H9 (cell line): ENCODE measurements around the gene MMRN2. TPM values are rescaled to one million over a fixed set of nuclear protein-coding genes. Genes with fewer than 3 reads are reported as not detected.

Source experiments
- DNase-seq: peaks from one replicate; pipeline ENCODE4 v3.0.0-alpha.2; 2017
- H2AFZ ChIP-seq: one replicate; pipeline ENCODE4 v1.6.1; 2013; ENCODE audit warnings: mild to moderate bottlenecking, low read length, control low read depth, moderate library complexity
- H2AK5ac ChIP-seq: 2 replicates; pipeline ENCODE4 v1.6.1; 2013; ENCODE audit warnings: low read length, control low read depth, mixed read lengths; ENCODE audit not compliant: insufficient read length
- H2BK120ac ChIP-seq: one replicate; pipeline ENCODE4 v1.6.1; 2013; ENCODE audit warnings: low read depth, mild to moderate bottlenecking, low read length, control low read depth, inconsistent platforms; ENCODE audit not compliant: poor library complexity, severe bottlenecking
- H2BK12ac ChIP-seq: 2 replicates; pipeline ENCODE4 v1.6.1; 2013; ENCODE audit warnings: low read length, control low read depth, mixed read lengths, low read depth; ENCODE audit not compliant: insufficient read length
- H2BK15ac ChIP-seq: 2 replicates; pipeline ENCODE4 v1.6.1; 2013; ENCODE audit warnings: low read depth, low read length, control low read depth
- H2BK20ac ChIP-seq: one replicate; pipeline ENCODE4 v1.6.1; 2013; ENCODE audit warnings: low read depth, mild to moderate bottlenecking, low read length, control low read depth, inconsistent platforms; ENCODE audit not compliant: poor library complexity, severe bottlenecking
- H2BK5ac ChIP-seq: 2 replicates; pipeline ENCODE4 v1.6.1; 2013; ENCODE audit warnings: low read length, control low read depth, mixed read lengths; ENCODE audit not compliant: insufficient read length
- H3K14ac ChIP-seq: 2 replicates; pipeline ENCODE4 v1.6.1; 2013; ENCODE audit warnings: low read length, control low read depth; ENCODE audit not compliant: insufficient read depth
- H3K18ac ChIP-seq: 2 replicates; pipeline ENCODE4 v1.6.1; 2013; ENCODE audit warnings: low read depth, mild to moderate bottlenecking, mixed read lengths, low read length, control low read depth; ENCODE audit not compliant: insufficient read length
- H3K23ac ChIP-seq: 2 replicates; pipeline ENCODE4 v1.6.1; 2013; ENCODE audit warnings: low read length, control low read depth, mixed read lengths, low read depth; ENCODE audit not compliant: insufficient read length
- H3K23me2 ChIP-seq: 2 replicates; pipeline ENCODE4 v1.6.1; 2013; ENCODE audit warnings: low read depth, mild to moderate bottlenecking, mixed read lengths, low read length, control low read depth; ENCODE audit not compliant: insufficient read length, poor library complexity, severe bottlenecking
- H3K27ac ChIP-seq: 2 replicates; pipeline ENCODE4 v1.5.1; 2013; ENCODE audit warnings: low read length, control low read depth, mixed read lengths, low read depth; ENCODE audit not compliant: insufficient read length
- H3K27me3 ChIP-seq: 2 replicates; pipeline ENCODE4 v1.6.1; 2013; ENCODE audit warnings: low read length, control low read depth, inconsistent platforms; ENCODE audit not compliant: insufficient read depth
- H3K4ac ChIP-seq: 2 replicates; pipeline ENCODE4 v1.6.1; 2013; ENCODE audit warnings: low read depth, mild to moderate bottlenecking, control low read depth, inconsistent platforms, low read length, moderate library complexity
- H3K4me1 ChIP-seq: 2 replicates; pipeline ENCODE4 v1.6.1; 2013; ENCODE audit warnings: low read length, control low read depth, inconsistent platforms; ENCODE audit not compliant: insufficient read depth
- H3K4me2 ChIP-seq: 2 replicates; pipeline ENCODE4 v1.6.1; 2013; ENCODE audit warnings: low read length, control low read depth, mixed read lengths; ENCODE audit not compliant: insufficient read length, insufficient read depth
- H3K56ac ChIP-seq: 2 replicates; pipeline ENCODE4 v1.6.1; 2013; ENCODE audit warnings: low read depth, mild to moderate bottlenecking, mixed read lengths, low read length, control low read depth; ENCODE audit not compliant: insufficient read length
- H3K79me1 ChIP-seq: 2 replicates; pipeline ENCODE4 v1.6.1; 2013; ENCODE audit warnings: low read depth, mild to moderate bottlenecking, moderate library complexity, low read length, control low read depth, inconsistent platforms; ENCODE audit not compliant: insufficient read depth, poor library complexity, severe bottlenecking
- H3K79me2 ChIP-seq: 2 replicates; pipeline ENCODE4 v1.6.1; 2013; ENCODE audit warnings: low read length, control low read depth, inconsistent platforms; ENCODE audit not compliant: insufficient read depth
- H3K9ac ChIP-seq: 2 replicates; pipeline ENCODE4 v1.6.1; 2013; ENCODE audit warnings: low read length, control low read depth, mixed read lengths; ENCODE audit not compliant: insufficient read length; ENCODE audit errors: extremely low read depth
- H3K9me3 ChIP-seq: one replicate; pipeline ENCODE4 v1.6.1; 2013; ENCODE audit warnings: low read depth, low read length, inconsistent platforms; ENCODE audit not compliant: control insufficient read depth
- H3T11ph ChIP-seq: one replicate; pipeline ENCODE4 v1.6.1; 2013; ENCODE audit warnings: mild to moderate bottlenecking, low read length, control low read depth, inconsistent platforms
- H4K20me1 ChIP-seq: one replicate; pipeline ENCODE4 v1.6.1; 2013; ENCODE audit not compliant: control insufficient read depth, insufficient read length, insufficient read depth
- H4K5ac ChIP-seq: 2 replicates; pipeline ENCODE4 v1.6.1; 2013; ENCODE audit warnings: low read depth, mild to moderate bottlenecking, mixed read lengths, low read length, control low read depth; ENCODE audit not compliant: insufficient read length
- H4K8ac ChIP-seq: replicated peaks from 2 replicates; pipeline ENCODE4 v1.6.1; 2013; ENCODE audit warnings: low read length, control low read depth, mixed read lengths, low read depth; ENCODE audit not compliant: insufficient read length
- H4K91ac ChIP-seq: 2 replicates; pipeline ENCODE4 v1.6.1; 2013; ENCODE audit warnings: low read depth, mild to moderate bottlenecking, moderate library complexity, mixed read lengths, low read length, control low read depth; ENCODE audit not compliant: insufficient read length
- H3K27ac Mint-ChIP-seq, 3 experiments: 2 replicates in 2 of 3; 3 replicates in 1 of 3; pipeline ENCODE4 v1.8.0; 2020 to 2021; ENCODE audit warnings: mixed read lengths in 3 of 3, mild to moderate bottlenecking in 1 of 3, moderate library complexity in 1 of 3
- H3K27me3 Mint-ChIP-seq: 2 replicates; pipeline ENCODE4 v1.8.0; 2021; ENCODE audit warnings: low read depth, mild to moderate bottlenecking, moderate library complexity, mixed read lengths
- H3K36me3 Mint-ChIP-seq, 3 experiments: 2 replicates in 2 of 3; 3 replicates in 1 of 3; pipeline ENCODE4 v1.8.0; 2020 to 2021; ENCODE audit warnings: low read depth in 3 of 3, mixed read lengths in 3 of 3; ENCODE audit not compliant: insufficient read depth in 1 of 3
- H3K4me1 Mint-ChIP-seq, 2 experiments: 2 replicates each; pipeline ENCODE4 v1.8.0; 2020; ENCODE audit warnings: mixed read lengths in 2 of 2
- H3K4me3 Mint-ChIP-seq, 2 experiments: 2 replicates in 1 of 2; 3 replicates in 1 of 2; pipeline ENCODE4 v1.8.0; 2020 to 2021; ENCODE audit warnings: mild to moderate bottlenecking in 2 of 2, mixed read lengths in 2 of 2, moderate library complexity in 1 of 2
- H3K9me3 Mint-ChIP-seq, 2 experiments: 2 replicates in 1 of 2; 3 replicates in 1 of 2; pipeline ENCODE4 v1.8.0; 2020; ENCODE audit warnings: mild to moderate bottlenecking in 2 of 2, mixed read lengths in 2 of 2, moderate library complexity in 1 of 2
- WGBS: extraction: QIAGEN DNeasy Blood & Tissue Kit; methylation state at CpG from one replicate; pipeline ENCODE4 v1.1.7; 2013; ENCODE audit warnings: missing lambda C conversion rate, low lambda C conversion rate, mixed read lengths; ENCODE audit not compliant: insufficient read length; ENCODE audit errors: extremely low coverage; 5-methylcytosine and 5-hydroxymethylcytosine counted together
- total RNA-seq: library from RNA; stranded (reverse); gene quantifications from 2 replicates; pipeline ENCODE4 v1.2.1, GENCODE V29; 2021
- TF ChIP-seq, protein P1 (sequence below): fragments of 200-600 bp; sonication (generic); conservative IDR thresholded peaks from 3 replicates; pipeline ENCODE4 v1.8.0; 2021; ENCODE audit warnings: antibody characterized with exemption, mild to moderate bottlenecking

The MMRN2 gene
- total RNA-seq, 1 experiment from 2014 or later = 1.0 TPM

DNA sequence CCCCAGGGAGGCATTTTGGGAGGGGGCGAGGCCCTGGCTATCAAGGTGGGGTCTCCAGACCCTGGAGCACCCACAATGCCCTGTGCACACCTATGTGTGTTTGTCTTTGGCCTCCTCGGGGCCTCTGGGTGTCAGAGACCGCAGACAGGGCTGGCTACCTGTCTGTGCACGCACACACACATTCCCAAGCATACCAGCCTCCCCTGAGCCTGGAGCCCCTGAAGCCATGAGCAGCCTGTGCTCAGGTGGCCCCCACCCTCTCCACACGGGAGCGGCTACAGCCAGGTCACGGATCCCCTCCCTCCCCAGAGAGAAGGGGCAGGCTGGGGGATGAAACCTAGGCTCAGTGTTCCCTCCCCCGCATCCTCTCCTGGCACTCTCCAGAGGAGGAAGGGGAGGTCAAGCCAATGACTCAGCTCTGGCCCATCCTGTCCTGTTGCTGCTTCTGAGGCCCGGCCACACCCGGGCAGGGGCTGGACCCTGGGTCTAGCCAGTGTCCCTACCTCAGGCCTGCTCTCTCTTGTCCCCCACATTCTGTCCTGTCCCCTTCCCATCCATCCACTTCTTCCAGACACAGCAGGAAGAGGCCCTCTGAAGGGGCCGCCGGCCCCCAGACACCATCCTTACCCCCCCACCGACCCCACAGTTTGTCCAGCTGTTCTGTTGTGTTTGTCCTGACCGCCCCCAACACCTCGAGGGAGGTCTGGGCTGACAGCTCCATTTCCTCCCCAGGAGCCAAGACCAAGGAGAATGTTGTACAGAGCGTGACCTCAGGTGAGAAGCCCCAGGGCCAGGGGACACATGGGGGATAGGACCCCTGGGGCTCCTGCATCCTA lies 1.7 kb upstream of the MMRN2 start:
- no peak overlapping the region for H3K18ac ChIP-seq
- no peak overlapping the region for H2BK120ac ChIP-seq
- H2BK15ac ChIP-seq = no peak overlapping the region
- no peak overlapping the region for H4K5ac ChIP-seq
- H3K27ac ChIP-seq = no peak overlapping the region
- no peak overlapping the region for H3T11ph ChIP-seq
- H3K9me3 ChIP-seq = no peaks in the 10 kb centered on the region
- no peak overlapping the region for H3K9ac ChIP-seq
- no peak overlapping the region for H3K4me2 ChIP-seq
- Mint-ChIP-seq H3K4me1 (peaks cover 40 to 47% of the 10 kb centered on the region in 2 experiments), H3K9me3 (peaks cover 0 to 1% of the 10 kb centered on the region in 2 experiments; a peak in 2 of 5 replicates), H3K36me3 (no peaks in the 10 kb centered on the region; a peak in 1 of 7 replicates), H3K4me3 (no peak overlapping the region; a peak in 1 of 5 replicates), H3K27ac (peak overlapping the region in 2 of 3 experiments; percentile 64 to 89; a peak in 3 of 7 replicates), H3K27me3 (no peaks in the 10 kb centered on the region; the same call in 1 of the 2 replicates)
- TF ChIP-seq, protein P1, sequence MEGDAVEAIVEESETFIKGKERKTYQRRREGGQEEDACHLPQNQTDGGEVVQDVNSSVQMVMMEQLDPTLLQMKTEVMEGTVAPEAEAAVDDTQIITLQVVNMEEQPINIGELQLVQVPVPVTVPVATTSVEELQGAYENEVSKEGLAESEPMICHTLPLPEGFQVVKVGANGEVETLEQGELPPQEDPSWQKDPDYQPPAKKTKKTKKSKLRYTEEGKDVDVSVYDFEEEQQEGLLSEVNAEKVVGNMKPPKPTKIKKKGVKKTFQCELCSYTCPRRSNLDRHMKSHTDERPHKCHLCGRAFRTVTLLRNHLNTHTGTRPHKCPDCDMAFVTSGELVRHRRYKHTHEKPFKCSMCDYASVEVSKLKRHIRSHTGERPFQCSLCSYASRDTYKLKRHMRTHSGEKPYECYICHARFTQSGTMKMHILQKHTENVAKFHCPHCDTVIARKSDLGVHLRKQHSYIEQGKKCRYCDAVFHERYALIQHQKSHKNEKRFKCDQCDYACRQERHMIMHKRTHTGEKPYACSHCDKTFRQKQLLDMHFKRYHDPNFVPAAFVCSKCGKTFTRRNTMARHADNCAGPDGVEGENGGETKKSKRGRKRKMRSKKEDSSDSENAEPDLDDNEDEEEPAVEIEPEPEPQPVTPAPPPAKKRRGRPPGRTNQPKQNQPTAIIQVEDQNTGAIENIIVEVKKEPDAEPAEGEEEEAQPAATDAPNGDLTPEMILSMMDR = no peak
- H3K23me2 ChIP-seq = no peaks in the 10 kb centered on the region
- H3K79me1 ChIP-seq = no peaks in the 10 kb centered on the region
- no peak overlapping the region for H2BK5ac ChIP-seq
- H3K79me2 ChIP-seq = no peaks in the 10 kb centered on the region
- WGBS = no CpG with 5 or more reads among the region's 16 CpGs
- H2BK12ac ChIP-seq = no peak overlapping the region
- H3K23ac ChIP-seq = no peak overlapping the region
- H2AK5ac ChIP-seq = no peak overlapping the region
- no peak overlapping the region for H2AFZ ChIP-seq
- DNase-seq = peak; percentile 58
- no peaks in the 10 kb centered on the region for H3K27me3 ChIP-seq
- H3K14ac ChIP-seq = no peak overlapping the region
- no peaks in the 10 kb centered on the region for H4K20me1 ChIP-seq
- H4K91ac ChIP-seq = no peak overlapping the region
- no peak overlapping the region for H4K8ac ChIP-seq
- H3K4ac ChIP-seq = no peak overlapping the region
- no peak overlapping the region for H2BK20ac ChIP-seq
- no peak overlapping the region for H3K56ac ChIP-seq
- H3K4me1 ChIP-seq = peaks cover 7% of the 10 kb centered on the region; the same call in 1 of the 2 replicates
